SK-N-MC (cell line): ENCODE results near the gene LAMTOR2.

ENCODE experiments used
- DNase-seq: peaks from one replicate; pipeline ENCODE4 v3.0.0-alpha.2; 2011; ENCODE audit warnings: low read depth, low spot score
- H3K27ac ChIP-seq: fragments of 200-600 bp; sonication (generic); 2 replicates; pipeline ENCODE4 v1.5.1; 2016; ENCODE audit warnings: mixed run types
- H3K36me3 ChIP-seq: fragments of 200-600 bp; sonication (generic); 2 replicates; pipeline ENCODE4 v1.6.1; 2017; ENCODE audit warnings: antibody characterized with exemption, low read length, mixed read lengths; ENCODE audit not compliant: insufficient read depth
- H3K4me3 ChIP-seq: fragments of 200-600 bp; sonication (generic); 2 replicates; pipeline ENCODE4 v1.5.1; 2016
- H3K9ac ChIP-seq: fragments of 200-600 bp; sonication (generic); 2 replicates; pipeline ENCODE4 v1.8.0; 2017; ENCODE audit warnings: mixed run types, mixed read lengths; ENCODE audit not compliant: insufficient read length
- H3K9me3 ChIP-seq: fragments of 200-600 bp; sonication (generic); 2 replicates; pipeline ENCODE4 v1.6.1; 2017; ENCODE audit warnings: low read depth, mild to moderate bottlenecking, antibody characterized with exemption, low read length, moderate library complexity, mixed read lengths
- EZH2 ChIP-seq: fragments of 200-600 bp; sonication (generic); IDR thresholded peaks from one replicate; pipeline ENCODE4 v1.6.1; 2017; ENCODE audit warnings: antibody characterized with exemption
- FOXP2 ChIP-seq: optimal IDR thresholded peaks from 2 replicates; pipeline ENCODE3; 2011; ENCODE audit warnings: mild to moderate bottlenecking, moderate library complexity; ENCODE audit not compliant: insufficient read depth; ENCODE audit errors: extremely low read length, control extremely low read depth
- POLR2AphosphoS5 ChIP-seq: IDR thresholded peaks from 2 replicates; pipeline ENCODE4 v1.6.1; 2012; ENCODE audit warnings: mild to moderate bottlenecking, low read depth, low read length, borderline replicate concordance

LAMTOR2 gene

GRCh38 chr1:156054500-156055280 lies at the start of gene LAMTOR2:
TSS of gene LAMTOR2 (plus strand) at chr1:156054782. CDS start at chr1:156054890, 108 bp downstream.
- peak; percentile 75 for DNase-seq
- TF ChIP-seq POLR2AphosphoS5 (peak; percentile 86), FOXP2 (peak; percentile 69), EZH2 (no peak)
- H3K27ac ChIP-seq, result peak within 1 kb of the TSS; percentile 99
- peak within 1 kb of the TSS; percentile 97 for H3K4me3 ChIP-seq
- no peaks in the 10 kb centered on the region for H3K9me3 ChIP-seq
- H3K9ac ChIP-seq, result peak within 1 kb of the TSS; percentile 96
- peaks cover 9% of the 10 kb centered on the region; the same call in 1 of the 2 replicates for H3K36me3 ChIP-seq

- H3K27ac ChIP-seq, result no peak overlapping the region
- no peak for DNase-seq
- no peak overlapping the region for H3K9ac ChIP-seq
- no peak overlapping the region for H3K4me3 ChIP-seq
- TF ChIP-seq POLR2AphosphoS5, result no peak
- TF ChIP-seq EZH2, result no peak
- TF ChIP-seq FOXP2, result no peak
- peaks cover 12% of the 10 kb centered on the region for H3K36me3 ChIP-seq
- H3K9me3 ChIP-seq, result no peaks in the 10 kb centered on the region
Observed at GRCh38 chr1:156004843-156005584, 49.6 kb upstream of the LAMTOR2 start.

DNA sequence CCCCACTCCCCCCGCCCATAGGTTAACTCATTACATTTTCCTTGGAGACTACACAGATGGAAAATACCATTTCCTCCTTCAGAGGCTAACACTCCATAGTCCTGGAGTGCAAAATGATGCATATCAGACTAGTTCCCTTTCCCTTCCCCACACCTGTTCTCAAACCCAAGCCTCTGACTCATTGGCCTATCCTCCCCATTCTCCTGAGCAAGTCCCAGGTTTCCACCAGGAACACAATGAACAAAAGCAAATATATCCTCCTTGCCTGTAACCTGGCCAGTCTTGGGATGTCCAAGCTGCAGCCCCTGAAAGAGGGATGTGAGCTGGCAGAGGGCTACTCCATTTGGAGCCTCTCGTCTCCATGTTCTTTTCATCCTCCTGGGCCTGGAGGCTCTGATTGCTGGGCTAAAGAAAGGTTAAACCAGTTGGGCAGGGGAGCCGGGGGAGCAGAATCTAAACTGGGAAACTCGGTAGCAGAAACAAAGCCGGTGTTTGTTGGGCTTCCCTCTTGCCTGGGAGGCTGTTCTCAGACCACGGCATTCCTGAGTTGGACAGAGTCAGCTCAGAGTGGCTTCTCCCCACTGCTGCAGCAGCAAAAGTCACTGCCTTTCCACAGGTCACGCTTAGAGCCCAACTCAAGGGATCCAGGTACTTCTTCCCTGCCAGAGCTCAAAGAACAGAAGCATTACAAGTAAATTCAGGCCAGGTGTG lies 47.8 kb upstream of the LAMTOR2 start:
- Histone ChIP-seq H3K4me3 (no peak overlapping the region), H3K36me3 (peaks cover 27% of the 10 kb centered on the region), H3K9me3 (no peaks in the 10 kb centered on the region), H3K27ac (no peak overlapping the region), H3K9ac (no peak overlapping the region)
- DNase-seq, result no peak
- TF ChIP-seq POLR2AphosphoS5 (no peak), EZH2 (no peak), FOXP2 (no peak)

GRCh38 chr1:156009404-156009803 lies 45.2 kb upstream of the LAMTOR2 start:
- H3K27ac ChIP-seq, result peak overlapping the region; percentile 57
- H3K4me3 ChIP-seq, result no peak overlapping the region
- H3K36me3 ChIP-seq, result peaks cover 51% of the 10 kb centered on the region

DNA sequence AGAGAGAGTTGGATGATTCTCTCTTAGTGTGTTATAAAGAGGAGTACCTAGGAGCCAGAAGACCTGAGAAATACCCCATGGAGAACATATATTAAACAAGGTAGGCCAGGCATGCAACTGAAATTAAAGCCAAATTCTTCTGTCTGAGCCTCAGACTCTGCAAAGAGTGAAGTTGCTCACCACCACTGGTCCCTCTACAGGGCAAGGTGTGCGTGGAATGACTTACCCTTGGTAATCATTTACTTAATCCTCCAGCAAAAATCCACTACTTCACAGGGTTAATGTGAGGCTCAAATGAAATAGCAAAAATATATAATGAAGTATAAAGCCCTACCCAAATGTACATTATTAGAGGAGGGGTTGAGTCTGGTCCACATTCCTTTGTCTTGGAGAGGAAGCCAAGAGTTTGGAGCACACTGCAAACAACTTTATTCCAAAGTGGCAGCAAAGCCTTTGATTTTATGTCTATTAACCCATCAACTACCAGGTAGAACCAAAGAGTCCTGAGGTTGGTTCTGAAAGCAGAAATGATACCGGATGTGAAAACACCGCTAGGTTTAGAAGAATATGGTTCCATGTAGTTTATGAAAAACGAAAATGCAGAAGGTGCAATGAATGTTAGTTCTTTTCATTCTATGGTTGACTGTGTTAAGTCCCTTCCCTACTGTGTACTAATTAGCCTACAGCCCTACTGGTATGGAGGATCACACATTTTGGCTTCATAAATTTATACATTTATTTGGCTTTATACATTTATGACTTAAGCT lies 42.3 kb upstream of the LAMTOR2 start:
- H3K9me3 ChIP-seq, result no peaks in the 10 kb centered on the region
- H3K4me3 ChIP-seq, result no peak overlapping the region
- TF ChIP-seq EZH2, result no peak
- no peak for TF ChIP-seq FOXP2
- TF ChIP-seq POLR2AphosphoS5, result no peak
- peaks cover 74% of the 10 kb centered on the region for H3K36me3 ChIP-seq
- H3K27ac ChIP-seq, result no peak overlapping the region
- H3K9ac ChIP-seq, result no peak overlapping the region
- DNase-seq, result no peak

More at GRCh38 chr1:156009404-156009803, 45.2 kb upstream of the LAMTOR2 start:
- no peak for DNase-seq
- Histone ChIP-seq H3K9ac (no peak overlapping the region), H3K9me3 (no peaks in the 10 kb centered on the region)
- TF ChIP-seq EZH2, result no peak
- no peak for TF ChIP-seq POLR2AphosphoS5
- no peak for TF ChIP-seq FOXP2

GRCh38 chr1:156014829-156015228 lies 39.8 kb upstream of the LAMTOR2 start:
- TF ChIP-seq POLR2AphosphoS5, result no peak
- TF ChIP-seq FOXP2, result no peak
- Histone ChIP-seq H3K9ac (no peak overlapping the region), H3K36me3 (peaks cover 83% of the 10 kb centered on the region)

DNA sequence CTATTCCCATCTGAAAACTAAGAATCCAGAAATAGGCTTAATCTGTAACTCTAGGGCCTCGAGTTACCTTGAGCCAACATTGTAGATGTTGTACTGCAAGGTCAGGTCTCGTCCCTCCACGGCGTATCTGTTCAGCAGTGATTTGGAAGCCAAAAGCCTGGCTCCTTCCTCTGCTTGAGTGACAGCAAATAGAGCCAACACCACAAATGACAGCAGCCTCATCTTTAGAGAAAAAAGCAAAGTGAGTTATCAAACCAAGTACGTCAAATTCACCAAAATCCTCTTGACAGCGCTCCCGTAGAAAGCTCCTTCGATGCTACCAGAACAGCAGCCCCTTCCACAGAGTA lies 34.7 kb upstream of the LAMTOR2 start:
- H3K36me3 ChIP-seq, result peaks cover 40% of the 10 kb centered on the region
- H3K27ac ChIP-seq, result no peak overlapping the region

More at GRCh38 chr1:156014829-156015228, 39.8 kb upstream of the LAMTOR2 start:
- DNase-seq, result no peak
- Histone ChIP-seq H3K9me3 (no peaks in the 10 kb centered on the region), H3K27ac (no peak overlapping the region), H3K4me3 (no peak overlapping the region)

GRCh38 chr1:156020293-156021092 lies 34.1 kb upstream of the LAMTOR2 start, which contains the start of gene SSR2:
TSS of gene SSR2 (minus strand) at chr1:156020951. CDS start at chr1:156020167, 784 bp downstream.
- H3K9me3 ChIP-seq, result no peaks in the 10 kb centered on the region
- peak within 1 kb of the TSS; percentile 54; the same call in 1 of the 2 replicates for H3K27ac ChIP-seq
- peaks cover 38% of the 10 kb centered on the region for H3K36me3 ChIP-seq
- peak within 1 kb of the TSS; percentile 80 for H3K9ac ChIP-seq
- H3K4me3 ChIP-seq, result peak within 1 kb of the TSS; percentile 93
- TF ChIP-seq EZH2 (no peak), FOXP2 (peak; percentile 72), POLR2AphosphoS5 (peak; percentile 93)
- peak; percentile 50 for DNase-seq

More for the DNA sequence above, 34.7 kb upstream of the LAMTOR2 start:
- Histone ChIP-seq H3K4me3 (peak overlapping the region; percentile 93), H3K9ac (peak overlapping the region; percentile 80), H3K9me3 (no peaks in the 10 kb centered on the region)
- no peak for DNase-seq
- TF ChIP-seq POLR2AphosphoS5 (no peak), FOXP2 (no peak), EZH2 (no peak)
